GM18505 (cell line): ENCODE measurements around the gene NDUFA12.
A peak's percentile ranks its signal among the peaks of the same experiment; 100 is the strongest.

Experiments used
- ATAC-seq: cut with Tn5 transposase; IDR thresholded peaks from one replicate; pipeline ENCODE4 v1.9.1; 2021; ENCODE audit not compliant: unreplicated experiment
- POLR2A ChIP-seq: IDR thresholded peaks from 4 replicates; pipeline ENCODE4 v1.6.1; 2011; ENCODE audit warnings: borderline replicate concordance; ENCODE audit not compliant: insufficient read depth, insufficient read length; ENCODE audit errors: extremely low read depth

Gene NDUFA12

DNA sequence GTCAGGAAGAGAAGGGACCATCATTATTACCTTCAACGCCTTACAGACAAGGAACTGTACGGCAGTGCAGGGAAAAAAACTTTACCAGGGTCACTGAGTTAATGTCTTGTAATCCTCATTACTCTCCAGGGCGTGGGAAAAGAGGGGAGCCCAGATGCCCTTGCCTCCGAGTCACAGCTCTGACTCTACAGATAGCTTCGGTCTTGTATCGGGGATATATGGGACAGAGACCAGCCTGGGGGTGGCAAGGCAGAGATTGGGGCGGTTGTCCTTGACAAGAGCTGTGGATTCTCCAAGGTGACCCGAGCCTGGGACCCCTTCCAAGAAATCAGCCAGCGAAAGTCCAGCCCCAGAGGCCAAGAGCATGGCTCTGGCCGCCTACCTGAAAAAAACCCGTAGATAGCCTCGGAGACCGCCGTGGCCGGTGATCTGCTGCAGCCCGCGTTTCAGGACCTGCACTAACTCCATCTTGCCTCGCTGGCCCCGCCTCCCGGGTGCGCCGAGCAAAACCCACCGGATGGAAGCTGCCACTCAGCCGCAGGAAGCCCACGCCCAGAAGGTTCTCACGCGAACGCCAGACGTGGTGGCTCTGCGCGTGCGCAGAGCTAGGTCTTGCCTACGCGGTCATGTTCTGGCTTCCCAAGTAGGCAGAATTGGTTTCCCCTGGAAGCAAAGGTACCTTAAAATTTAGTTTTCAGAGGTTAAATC, at the start of gene NDUFA12:
Gene NDUFA12, minus strand, starts transcription at position 485 of the 708 bp plus-strand sequence. Its CDS starts 17 bp downstream, at position 468.
- TF ChIP-seq POLR2A, result peak; percentile 97
- peak; percentile 99 for ATAC-seq

DNA sequence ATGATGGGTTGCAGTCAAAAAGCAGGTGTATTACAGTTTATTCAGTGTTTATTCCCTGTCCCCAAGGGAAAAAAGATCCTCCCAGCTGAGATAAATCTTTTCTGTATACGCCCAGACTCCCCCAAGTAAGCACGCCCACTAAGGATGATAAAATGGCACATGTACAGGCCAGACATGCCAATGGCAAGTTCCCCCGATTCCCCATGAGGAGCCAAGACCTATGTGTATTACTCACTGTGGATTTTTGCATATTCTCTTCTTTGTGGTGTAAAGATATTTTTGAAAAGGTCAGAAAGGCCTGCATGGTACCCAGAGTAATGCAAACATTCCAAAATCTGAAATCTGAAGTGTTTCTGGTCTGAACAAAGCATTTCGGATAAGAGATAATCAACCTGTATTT, 47.7 kb upstream of the NDUFA12 start:
- no peak for TF ChIP-seq POLR2A
- ATAC-seq, result no peak

DNA sequence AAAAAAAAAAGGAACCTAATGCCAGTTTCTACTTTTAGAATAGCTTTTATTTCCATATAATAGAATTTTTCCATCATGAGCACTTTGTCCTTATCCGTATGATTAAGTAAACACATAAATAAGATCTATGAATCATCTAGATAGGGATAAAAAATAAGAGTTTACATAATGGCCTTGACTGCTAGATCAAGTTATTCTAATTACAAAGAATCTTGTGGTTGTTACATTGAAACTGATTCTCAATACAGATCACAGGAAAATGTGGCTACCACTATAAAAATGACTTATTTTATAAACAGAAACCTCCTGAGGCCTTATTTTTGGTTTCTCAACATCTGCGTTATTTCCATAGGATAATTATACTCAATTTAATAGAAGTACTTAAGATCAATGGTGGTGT, 34.4 kb upstream of the NDUFA12 start:
- no peak for ATAC-seq
- TF ChIP-seq POLR2A, result no peak

DNA sequence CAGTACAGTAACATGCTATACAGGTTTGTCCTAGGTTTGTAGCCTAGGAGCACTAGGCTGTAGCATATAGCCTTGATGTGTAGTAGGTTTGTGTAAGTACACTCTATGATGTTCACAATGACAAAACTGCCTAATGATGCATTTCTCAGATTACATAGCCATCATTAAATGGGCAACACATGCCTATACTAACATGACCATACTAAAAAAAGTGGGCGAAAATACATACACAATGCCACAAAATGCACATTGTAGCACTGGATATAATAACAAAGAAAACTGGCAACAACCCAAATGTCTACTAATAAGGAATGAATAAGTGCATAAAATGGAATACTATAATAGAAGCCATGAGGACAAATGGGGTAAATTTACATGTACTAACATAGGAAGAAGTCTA, 31.3 kb upstream of the NDUFA12 start:
- TF ChIP-seq POLR2A, result no peak

DNA sequence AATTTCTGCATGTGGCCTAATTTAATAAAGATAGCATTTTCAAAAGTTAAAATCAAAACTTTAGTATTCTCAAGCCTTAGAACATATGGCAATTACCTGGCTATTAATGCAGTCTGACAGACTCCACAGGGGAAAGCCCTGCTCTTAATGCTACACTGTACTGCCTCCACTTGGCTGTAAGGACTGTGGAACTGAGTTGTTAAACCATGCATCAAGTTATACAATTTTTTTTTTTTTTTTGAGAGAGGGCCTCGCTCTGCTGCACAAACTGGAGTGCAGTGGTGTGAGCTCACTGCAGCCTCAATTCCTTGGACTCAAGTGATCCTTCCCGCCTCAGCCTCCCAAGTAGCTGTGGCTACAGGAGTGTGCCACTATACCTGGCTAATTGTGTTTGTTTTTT, 19.0 kb upstream of the NDUFA12 start:
- no peak for TF ChIP-seq POLR2A
- no peak for ATAC-seq

More for the DNA sequence above, 31.3 kb upstream of the NDUFA12 start:
- no peak for ATAC-seq

DNA sequence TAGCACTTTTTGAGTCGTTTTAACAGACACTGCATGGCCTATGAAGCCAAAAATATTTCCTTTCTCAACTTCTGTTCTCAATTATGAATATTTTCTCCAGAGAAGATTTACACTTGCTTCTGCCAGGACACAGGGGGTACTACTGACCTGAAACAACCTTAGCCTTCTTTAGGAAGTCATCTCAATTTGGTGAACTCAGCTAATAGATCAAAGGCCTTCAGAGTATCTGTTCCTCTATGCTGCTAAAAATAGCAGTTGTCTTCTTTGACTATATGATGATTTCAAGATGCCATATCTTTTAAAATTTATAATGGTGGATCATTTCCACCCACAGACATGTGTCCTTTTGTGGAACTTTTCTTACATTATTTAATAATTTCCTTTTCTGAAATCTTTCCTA, 14.0 kb upstream of the NDUFA12 start:
- ATAC-seq, result no peak
- no peak for TF ChIP-seq POLR2A

DNA sequence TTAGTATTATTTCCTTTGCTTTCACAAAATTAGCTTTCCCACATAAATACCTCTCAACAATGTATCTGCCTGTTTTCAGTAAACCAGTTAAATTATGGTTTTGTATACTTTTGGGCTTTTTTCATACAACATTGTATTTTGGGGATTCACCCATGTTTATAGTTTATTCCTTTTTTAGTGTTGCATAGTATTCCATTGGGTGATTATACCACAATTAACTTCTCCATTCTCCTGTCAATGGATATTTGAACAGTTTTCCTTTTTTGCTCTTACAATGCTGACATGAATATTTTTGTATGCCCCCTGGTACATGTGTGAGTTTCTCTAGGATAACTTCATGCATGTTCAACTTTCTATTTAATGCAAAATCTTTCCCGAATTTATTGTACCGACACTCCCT, 12.6 kb upstream of the NDUFA12 start:
- no peak for TF ChIP-seq POLR2A
- no peak for ATAC-seq

DNA sequence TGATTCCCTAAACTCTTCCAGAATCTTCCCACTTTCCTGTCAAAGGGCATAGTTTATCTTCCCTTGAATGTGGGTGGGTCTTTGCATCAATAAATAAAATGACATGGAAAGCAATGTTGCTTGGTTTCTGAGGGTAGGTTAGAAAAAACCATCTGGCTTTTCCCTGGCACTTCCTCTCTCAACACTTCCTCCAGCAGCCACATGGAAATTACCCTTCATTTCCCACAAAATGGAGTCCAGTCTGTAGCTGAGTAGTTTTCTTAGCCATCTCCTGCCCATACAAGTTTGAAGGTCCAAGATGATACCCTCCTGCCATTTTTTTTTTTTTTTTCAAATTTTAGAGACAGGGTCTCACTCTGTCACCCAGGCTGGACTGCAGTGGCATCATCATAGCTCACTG, 11.1 kb upstream of the NDUFA12 start:
- no peak for ATAC-seq
- no peak for TF ChIP-seq POLR2A

DNA sequence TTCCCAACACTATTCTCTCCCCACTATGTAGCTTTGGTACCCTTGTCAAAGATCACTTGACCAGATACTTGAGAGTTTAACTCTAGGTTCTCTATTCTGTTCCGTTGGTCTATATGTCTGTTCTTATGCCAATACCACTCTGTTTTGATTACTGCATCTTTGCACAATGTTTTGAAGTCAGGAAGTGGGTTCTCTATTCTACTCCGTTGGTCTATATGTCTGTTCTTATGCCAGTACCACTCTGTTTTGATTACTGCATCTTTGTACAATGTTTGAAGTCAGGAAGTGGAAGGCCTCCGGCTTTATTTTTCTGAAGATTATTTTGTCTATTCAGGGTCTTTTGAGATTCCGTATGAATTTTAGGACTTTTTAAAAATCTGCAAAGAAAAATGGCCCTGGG, 2.7 kb upstream of the NDUFA12 start:
- no peak for ATAC-seq
- TF ChIP-seq POLR2A, result no peak

DNA sequence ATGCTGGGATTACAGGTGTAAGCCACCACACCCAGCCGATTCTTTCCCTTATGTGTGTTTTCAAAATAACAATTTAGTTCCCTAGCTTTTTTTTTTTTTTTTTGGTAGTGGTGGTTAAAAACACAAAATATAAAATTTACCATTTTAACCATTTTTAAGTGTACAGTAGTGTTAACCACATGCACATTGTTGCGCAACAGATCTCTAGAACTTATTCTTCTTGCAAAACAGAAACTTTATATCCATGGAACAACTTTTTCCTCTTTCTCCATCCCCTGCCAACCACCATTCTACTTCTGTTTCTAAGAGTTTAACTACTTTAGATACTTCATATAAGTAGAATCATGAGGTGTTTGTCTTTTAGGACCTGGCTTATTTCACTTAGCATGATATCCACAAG, 1.1 kb upstream of the NDUFA12 start:
- no peak for ATAC-seq
- no peak for TF ChIP-seq POLR2A

DNA sequence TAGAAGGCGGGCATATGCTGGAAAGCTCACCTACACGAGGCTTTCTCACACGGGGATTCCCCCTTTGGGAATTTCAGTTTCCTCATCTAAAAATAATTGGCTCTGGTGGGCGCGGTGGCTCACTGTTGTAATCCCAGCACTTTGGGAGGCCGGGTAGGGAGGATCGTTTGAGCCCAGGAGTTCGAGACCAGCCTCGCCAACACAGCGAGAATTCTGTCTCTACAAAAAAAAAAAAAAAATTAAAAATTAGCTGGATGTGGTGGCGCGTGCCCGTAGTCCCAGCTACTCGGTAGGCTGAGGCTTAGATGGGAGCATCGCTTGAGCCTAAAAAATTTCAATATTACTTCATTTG, 400 bp upstream of the NDUFA12 start:
- ATAC-seq, result no peak
- no peak for TF ChIP-seq POLR2A

DNA sequence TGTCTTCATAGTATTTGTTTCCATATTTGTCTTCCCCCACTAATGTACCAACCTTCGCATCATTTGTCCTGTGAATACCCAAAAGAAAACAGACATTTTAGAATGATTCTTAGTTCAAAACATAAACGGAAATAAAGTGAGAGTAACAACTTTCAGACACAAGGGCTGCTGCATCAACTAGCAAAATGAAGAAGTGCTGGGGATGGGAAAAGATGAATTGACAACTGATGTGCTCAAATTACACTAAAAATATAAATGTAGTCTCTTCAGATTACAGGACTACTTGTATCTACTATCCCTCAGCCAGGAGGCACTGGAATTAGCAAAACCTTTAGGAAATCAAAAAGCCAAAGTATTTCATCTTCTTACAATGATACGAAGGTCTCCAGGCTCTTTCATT, 743 bp downstream of the NDUFA12 start:
- no peak for ATAC-seq
- no peak for TF ChIP-seq POLR2A

DNA sequence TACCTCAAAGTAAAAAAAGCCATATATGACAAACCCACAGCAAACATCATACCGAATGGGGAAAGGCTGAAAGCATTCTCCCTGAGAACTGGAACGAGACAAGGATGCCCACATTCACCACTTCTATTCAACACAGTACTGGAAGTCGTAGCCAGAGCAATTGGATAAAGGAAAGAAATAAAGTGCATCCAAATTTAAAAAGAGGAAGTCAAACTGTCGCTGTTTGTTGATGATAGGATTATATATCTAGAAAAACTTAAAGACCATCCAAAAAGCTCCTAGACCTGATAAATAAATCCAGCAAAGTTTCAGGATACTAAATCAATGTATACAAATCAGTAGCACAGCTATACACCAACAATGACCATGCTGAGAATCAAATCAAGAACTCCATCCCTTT, 5.2 kb downstream of the NDUFA12 start:
- no peak for ATAC-seq
- TF ChIP-seq POLR2A, result no peak

DNA sequence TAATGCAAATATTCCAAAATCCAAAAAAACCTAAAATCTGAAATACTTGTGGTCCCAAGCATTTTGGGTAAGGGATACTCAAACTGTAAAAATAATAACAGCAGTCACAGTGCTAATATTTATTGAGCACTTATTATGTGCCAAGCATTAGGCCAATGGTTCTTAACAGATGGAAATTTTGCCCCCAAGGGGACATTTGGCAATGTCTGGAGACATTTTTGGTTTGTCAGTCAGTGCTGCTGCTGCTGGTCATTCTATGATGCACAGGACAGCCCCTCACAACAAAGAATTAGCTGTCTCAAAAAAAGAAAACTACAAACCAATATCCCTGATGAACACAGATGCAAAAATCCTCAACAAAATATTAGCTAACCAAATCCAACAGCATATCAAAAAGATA, 5.8 kb downstream of the NDUFA12 start:
- no peak for TF ChIP-seq POLR2A

DNA sequence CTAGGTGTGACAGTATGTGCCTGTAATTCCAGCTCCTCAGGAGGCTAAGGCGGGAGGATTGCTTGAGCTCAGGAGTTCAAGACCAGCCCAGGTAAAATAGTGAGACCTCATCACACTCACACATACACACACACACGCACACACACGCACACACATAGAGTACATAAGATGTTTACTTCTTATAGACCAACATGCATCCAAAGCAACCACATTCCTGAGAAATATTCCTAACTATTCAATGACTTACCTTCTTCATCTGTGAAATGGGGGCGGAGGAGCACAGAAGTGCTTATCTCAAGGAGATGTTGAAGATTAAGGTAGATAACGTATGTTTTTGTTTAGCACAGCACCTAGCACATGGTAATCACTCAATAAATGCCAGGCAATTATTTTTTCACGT, 6.4 kb downstream of the NDUFA12 start:
- no peak for ATAC-seq
- TF ChIP-seq POLR2A, result no peak

More for the DNA sequence above, 5.8 kb downstream of the NDUFA12 start:
- ATAC-seq, result no peak
